ENCODE results near the gene DLX1.

Gene DLX1

DNA sequence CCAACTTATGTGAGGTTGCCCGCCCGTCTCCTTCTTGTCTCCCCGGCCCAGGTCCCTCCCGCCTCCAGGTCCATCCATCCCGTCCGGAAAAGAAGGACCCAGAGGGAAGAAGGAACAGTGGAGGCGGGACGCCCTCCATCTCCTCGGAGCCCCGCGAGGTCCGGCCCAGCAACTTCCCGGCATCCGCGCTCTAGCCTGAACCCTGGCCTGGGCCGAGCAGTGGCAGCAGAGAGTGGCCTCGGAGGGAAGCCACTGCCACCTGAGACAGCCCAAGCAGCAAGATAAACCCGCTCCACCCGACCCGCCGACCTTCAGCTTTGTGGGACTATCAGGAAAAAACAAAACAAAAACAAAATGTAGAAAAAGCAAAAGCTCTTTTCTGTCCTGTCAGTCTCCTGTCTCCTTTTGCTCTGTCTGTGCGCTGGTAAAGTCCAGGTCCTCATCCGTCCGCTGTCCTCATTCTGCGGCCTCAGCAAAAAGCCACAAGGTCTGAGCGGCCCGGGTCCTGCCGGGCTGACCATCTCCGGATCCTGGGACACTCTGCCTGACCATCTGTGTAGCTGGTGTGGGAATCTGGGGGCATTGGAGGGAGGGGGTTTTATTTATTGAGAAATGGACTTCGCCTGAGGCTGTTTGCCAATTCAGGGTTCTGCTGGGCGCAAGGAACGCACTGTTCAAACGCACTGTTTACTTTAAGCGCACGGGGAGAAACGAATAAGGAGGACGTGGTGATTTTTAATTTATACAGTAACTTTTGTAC lies 3.1 kb downstream of the DLX1 start:
- DNase-seq, result no peak

DNA sequence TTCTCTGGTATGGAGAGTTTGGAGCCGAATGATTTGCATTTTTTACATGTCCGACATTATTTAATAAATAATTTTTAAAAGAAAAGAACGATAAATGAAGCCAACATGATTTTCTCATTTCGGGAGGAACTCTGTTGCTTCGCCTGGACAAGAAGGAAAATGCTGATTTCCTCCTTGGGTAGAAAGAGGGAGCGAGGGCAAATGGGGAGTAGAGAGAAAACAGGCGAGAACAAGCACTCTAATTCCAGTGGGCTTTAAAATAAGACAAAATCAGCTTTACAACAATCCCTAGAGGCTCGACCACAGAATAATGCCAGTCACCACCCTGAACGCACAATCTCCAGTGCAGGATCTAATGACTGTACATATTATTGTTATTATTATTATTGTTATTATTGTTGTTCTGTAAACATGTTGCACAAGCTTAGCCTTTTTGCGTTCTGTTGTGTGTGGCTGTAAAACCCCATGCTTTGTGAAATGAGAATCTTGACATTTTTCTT lies 3.7 kb downstream of the DLX1 start:
- DNase-seq, result no peak

DNA sequence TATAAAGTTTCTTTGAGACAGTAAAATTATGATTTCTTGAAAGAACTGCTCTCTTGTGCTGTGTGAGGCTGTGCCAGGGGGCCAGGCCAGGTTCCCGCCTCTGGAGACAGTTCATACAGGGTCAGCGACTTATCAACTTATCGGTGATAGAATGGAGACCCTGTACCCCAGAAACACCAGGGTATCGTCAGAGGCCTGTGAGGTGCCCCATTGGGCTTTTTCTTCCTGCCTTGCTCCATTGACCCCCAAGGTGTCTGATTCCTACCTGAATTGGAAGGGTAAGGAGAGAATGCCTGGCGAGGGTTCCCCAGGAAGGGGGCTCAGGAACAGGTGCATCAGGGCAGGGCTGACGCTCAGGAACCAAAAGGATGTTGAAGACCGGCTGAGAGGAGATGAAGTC lies 4.3 kb downstream of the DLX1 start:
- DNase-seq, result no peak

DNA sequence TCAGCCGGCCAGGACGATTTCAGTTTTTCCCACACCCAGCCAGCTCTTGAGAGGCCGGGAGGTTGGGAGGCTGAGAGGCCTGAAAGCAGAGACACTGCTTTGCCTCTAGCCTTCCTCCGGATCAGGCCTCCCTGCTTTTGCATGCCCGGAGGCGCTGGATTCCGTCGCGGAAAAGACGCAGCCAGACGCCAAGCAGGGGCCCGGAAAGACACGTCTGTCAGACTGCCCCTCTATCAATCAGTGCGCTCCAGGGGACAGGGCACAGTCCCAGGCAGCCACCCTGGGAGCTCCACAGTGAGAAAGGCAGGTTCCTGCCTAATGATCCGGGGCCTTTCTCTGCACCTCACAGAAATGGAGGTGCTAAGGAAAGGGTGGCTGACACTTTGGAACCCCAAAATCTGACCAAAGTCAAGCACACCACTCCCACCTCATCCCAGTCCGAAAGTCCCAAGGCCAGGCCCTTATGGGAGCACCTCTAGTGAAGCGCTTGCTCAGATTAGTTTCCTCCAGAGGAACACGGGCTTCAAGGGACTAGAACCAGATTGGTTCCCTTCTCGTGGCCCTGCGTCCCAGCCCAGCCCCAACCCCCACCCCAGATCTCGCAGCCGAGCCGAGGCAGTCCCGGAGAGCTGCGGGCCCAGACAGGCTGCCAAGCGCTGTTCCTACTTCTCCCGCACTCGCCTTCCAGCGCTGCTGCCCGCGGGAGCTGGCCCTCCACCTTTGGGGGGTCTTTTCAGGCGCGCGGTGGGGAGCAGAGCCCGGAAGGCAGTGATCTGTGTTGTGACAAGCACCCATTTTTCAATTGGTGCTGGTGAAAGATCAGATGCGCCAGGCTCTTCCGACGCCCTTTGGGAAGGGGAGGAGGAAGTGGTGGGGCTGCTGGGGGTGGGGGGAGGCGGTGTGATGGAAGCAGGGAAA lies 5.0 kb downstream of the DLX1 start:
- no peak for DNase-seq

DNA sequence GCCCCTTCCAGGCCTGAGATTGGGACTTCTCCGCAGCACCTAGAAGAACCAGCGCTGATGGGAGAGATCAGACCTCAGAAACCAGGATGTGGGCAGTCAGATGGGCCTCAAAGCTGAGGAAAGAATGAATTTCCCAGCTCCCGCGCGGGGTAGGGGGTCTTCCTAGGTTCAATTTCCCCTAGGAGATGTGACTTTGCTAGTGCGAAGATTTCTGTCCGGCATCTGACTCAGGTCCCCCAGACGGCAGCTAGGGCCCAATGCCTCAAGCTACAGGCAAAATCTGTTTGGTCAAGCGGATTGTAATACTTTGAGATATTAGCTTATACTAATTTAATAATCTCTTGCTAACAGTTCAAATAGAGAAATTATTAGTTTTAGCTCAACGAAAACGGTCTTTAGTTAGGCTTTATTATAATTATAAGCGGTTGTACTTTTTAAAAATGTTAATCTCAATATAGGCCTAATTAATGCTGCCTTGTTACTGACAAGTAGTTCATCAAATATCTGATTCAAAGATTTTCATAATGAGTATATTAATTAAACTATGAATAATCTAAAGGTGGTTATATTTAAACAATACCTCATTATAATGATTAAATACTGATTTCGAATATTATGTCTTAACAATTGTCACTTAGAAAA lies 5.8 kb downstream of the DLX1 start:
- DNase-seq, result no peak

DNA sequence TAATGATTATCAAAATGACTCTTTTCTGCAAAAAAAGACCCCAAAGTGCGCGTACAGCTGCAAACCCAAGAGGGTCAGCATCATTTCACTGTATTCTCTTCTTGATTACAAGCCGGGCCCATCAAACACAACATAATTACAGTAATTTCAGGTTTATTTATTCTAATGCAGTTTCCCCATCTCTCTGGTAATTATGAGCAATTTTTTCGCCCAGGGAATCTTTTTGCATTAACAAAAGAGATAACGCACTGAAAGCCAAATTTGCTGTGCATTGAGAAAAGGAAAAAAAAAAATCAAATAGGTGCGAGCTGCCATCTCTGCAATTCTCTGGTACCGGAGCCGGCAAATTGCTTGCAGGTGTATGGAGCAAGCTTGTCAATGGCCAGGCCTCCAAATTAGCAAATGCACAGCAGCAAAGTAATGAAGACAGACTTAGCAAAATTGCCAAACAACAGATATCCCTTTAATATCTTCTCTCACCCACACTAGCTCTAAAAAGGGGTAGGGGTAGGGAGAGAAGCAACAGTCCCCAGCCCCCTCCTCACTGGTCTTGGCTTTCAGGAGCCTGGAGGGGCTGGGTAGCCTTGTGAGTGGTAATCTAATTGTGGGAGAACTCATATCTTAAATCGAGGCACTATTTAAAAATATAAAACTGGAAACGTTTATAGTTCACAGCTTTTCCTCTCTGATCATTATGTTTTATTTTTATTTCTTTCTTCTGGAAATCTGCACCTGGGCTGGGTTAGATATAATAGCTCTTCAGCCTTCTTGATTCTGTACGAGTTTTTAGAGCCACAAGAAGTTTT lies 6.7 kb downstream of the DLX1 start:
- no peak for DNase-seq

DNA sequence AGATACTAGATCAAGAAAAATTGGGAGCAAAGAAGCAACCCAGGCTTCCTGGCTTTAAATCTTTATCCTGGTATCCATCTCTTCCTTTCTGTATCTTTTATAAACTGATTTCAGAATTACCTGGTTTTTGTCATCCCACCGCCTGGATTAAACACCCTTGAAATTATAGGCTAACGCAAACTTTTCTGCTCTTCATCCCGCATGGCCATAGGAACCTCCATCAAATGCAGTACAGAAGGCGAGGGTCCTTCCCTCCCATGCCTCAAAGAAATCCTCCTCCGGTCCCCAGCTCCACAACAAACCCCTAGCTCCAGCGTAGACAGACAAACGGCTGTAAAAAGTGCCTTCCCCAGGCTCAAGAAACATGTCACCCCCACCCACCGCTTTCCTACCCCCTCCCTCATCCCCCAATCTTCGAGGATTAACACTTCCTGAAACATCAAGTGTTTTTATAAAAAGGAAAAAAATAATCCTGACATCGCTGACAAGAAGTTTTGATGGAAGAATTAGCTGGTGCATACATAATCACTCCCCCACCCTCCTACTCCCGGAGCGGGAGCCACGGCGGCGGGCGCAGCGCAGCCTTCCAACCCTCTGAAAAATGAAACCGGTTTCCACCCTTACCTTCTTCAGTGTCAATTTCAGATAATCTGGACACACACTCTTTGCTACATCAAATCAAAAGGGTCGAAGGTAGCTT lies 7.6 kb downstream of the DLX1 start:
- no peak for DNase-seq

DNA sequence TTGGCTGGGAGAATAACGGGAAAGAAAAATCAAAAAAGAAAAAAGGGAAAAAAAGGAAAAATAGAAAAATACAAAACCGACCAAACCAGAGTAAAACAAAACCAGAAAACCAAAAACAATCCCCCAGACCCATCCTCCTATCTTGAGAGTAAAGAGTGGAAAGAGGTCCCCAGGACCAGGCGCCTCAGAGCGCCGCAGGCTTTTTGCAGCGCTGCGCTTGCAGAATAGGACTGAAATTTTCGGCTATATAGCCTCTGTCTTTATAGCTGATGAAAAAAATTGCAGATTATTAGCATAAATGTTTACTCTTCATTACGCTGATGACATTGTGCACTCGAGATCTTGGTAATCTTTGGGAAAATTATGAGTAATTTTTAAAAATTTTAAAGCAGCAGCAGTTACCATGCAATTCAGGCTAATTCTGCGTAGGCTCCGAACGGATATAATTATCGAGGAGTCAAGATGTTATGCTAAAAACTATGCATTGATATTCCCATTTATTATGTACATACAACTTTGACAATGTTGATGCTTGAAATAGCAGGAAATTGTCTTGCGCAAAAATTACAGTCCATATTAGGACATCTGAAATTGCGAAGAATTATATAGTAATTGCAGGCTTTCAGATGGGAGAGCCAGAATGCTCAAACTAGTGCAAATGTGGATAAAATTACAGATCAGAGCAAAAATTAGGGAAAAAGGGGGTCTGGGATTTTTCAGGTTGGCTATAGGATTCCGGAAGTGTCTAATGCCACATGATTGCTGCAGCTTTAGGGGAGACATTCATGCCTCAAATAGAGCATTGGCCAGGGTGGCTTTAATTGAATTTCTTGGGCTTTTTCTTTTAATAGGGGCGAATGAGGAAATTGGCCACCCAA lies 8.3 kb downstream of the DLX1 start:
- no peak for DNase-seq

DNA sequence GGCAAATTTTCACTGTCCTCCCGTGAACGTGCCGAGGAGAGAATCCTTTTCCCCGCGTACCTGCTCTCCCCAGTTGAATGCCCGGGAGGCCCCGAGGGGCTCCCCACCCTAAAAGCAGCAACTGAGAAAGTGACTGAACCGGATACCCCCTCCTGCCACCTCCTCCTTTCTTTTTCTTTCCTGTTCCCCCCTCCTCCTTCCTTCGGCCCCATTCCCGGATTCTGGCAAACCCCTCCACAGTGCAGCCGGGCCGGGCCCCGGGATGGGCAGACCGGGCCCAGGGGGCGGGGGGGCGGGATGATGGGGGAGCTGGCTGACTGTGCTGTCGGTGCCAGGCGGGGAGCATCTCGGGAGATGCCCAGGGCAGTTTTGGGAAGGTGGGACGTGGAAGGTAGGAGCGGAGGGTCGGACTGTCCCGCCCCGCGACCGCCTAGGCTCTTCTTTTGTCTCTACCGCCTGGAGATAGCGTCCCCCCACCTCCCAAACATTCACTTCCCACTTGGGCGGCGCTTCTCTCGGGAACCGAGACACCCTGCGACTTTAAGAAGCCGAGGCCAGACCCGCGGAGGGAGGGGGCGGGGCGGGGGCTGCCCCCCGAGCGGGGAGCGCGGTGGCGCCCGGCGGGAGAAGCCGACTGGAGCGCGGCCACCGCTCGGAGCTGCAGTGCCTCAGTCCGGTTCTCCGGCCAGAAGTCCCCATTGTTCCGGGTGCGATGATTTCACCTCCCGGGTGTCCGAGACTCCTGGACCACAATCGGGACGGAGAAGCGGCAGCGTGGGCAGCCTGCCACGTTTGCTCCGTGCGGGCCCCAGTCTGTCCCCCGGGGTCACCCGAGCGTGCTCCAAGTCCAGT lies 9.2 kb downstream of the DLX1 start:
- no peak for DNase-seq

DNA sequence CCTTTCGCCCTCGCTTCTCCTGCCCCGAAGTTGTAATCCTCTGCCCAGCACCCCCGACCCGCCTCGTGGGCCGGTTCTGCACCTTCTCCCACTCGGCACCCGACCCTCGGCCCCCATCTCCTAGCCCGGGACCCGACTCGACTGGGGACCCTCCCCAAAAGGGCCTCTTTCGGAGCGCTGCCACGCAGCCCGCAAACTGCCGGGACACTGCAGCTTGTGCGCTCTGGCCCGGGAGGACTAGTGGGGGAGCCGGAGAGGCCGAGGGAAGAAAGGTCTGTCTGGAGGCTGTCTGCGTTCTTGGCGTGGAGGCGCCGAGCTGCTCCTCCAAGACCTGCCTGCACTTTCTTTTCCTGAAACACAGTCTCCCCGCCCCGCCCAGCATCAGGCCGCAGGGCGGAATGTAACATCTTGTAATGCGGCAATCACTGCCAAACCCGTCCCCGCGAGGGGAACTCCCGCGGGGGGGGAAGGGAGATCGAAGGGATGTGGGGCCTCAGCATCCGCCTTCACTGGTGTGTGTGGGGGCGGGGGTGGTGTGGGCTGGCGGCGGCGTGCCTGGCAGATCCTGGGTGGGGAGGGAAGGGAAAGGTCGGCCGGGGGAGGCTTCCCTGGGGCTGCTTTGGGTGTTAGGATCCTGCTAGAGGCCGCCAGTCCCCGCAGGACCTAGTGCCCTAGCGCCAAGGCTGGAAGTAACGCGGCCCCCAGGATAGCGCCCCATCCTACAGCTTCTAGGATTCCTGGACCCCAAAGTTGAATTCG lies 10.0 kb downstream of the DLX1 start:
- DNase-seq, result peak; percentile 67

DNA sequence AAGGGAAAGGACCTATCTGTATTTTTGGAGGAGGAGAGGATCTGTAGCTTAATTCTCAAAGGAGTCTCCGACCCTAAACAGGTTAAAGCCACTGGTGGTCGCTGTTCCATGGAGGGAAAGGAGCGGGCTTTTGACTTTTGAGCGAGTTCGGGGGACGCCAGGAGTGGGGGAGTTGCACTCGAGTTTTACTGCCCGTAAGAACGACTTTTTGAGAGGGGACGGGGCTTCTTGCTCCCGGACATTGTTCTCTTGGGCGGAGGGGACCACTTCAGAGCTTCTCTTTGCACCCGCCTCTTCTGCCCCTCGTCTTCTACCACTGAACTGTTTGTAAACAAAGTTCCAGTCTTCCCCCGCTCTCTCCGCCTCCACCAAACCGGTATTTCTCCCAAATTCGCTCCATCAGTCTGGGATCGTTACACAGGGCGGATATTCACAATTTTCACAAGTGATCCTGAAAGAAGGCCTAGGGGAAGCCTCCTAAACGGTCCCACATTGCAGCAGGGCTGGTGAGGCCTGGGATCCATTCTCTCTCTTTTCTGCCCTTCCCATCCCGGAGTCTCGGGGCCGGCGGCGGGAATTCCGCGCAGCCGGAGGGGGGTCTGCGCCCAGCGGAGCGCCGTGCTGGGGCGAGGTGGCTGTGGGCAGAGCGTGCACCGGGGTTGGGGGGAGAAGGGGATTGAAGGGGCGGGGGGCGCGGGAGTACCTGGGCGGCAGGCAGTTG lies 10.8 kb downstream of the DLX1 start:
- DNase-seq, result no peak

DNA sequence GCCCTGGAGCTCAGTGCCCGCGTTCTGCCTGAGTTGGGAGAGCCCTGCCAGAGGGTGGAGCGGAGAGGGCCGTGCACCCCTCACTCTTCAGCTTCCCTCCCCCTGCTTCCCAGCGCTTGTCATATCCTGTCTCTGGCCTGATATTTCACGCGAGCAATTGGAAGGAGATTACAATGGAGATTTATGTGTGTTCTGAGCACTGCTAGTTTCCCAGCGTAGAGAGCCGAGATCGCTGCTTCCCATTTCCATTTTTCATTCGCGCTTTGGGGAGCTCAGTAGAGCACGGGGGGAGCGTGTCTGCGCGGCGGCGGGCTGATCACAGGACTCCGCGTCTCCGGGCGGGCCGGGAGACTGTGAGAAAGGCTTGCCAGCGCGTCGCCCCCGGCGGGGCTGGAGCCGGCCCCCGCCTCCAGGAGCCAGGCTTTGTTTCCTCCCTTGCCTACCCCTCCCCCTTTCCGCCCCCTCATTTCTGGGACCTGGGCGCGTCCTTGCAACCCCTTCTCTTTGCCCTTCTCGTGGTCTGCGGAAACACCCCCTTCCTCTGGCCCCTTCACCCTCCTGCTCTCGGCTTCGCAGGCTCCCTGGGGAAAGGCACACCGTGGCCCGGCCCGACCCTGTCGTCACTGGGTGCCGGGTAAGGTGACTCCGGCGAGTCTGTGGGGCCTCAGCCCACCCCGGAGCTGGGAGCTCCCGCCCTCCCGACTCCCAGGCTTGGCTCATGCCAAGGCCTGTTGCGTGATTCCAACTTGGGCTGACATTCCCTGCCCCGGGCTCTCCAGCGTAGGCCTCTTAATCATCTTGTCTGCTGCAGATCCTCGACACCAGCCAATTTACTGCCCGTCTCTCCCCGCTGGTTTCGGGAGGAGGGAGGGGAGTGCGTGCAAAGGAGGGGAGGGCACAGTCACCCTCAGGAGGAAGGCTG lies 11.6 kb downstream of the DLX1 start:
- peak; percentile 54 for DNase-seq

DNA sequence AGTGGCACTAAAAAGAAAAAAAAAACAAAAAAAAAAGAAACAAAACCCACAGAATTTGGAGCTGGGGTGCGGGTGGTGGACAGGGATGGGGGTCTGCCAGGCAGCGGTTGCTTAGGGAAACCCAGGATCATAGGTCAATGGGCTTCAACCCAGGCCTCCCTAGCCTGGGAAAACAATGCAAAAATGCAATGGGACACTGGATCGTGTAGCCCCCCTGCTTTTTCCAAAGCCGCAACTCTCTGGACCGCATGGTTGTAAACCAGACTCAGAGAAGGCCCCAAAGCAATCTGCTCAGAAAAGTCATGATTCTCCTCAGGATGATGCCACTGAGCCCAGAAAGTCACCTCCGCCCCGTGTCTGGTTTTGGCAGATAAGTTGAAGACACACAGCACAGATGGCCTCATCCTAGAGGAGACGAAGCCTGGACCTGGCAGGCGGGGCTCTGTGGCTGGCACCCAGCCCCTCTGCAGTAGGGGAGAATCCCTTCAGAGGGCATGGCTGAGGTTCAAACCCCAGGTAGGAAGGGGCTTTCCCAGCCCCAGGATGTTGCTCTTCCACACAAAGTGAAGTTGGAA lies 12.3 kb downstream of the DLX1 start:
- no peak for DNase-seq

DNA sequence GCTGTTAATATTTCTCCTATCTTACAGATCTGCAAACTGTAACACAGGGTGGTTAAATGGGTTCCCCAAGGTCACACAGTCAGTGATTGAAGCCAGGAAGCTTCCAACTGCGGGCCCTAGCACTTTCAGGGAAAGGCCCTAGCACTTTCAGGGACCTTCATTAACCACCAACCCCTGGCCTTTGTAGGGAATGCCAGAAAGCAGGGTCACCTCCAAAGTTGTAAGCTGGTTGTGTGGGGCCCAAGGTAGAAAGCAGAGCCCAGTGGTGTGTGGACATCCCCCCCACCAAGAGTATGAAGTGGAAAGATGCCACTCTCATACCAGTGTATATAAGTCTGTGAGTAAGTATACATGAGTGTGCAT lies 13.0 kb downstream of the DLX1 start:
- DNase-seq, result no peak

DNA sequence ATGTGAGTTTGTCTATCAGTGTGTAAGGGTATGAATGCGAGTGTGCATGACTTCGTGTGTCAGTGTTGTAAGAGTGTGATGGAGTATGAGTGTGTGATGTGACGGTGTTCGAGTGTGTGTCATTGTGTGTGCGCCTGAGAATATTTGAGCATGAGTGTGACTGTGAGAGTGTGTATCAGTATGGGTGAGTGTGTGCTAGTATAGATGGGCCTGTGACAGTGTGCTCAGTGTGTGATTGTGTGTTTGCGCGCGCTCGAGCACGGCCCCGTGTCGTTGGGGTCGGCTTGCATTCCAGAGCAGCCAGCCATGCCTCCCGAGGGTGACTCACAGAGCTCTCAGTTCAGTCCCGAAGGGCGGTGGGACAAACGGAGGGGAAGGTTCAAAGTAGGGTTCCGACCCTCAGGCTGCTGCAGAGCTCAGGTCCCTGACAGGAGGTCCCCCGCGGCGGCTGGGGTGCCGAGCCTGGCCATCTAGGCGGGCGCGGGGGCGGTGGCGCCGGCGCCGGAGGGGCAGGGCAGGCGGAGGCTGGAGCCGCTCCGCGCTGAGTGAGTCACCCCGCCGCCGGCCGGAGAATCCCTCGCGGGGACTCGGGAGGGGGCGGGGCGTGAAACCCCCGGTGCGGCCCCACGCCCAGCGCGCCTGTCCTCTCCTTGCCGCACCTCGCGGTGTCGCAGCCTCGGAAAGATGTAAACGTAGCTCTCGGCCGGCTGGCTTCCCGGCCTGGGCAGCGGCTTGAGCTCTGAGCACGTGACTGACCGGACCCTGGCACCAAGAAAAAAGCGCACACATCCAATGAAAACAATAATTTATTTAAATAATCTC lies 13.6 kb downstream of the DLX1 start:
- DNase-seq, result peak; percentile 56

DNA sequence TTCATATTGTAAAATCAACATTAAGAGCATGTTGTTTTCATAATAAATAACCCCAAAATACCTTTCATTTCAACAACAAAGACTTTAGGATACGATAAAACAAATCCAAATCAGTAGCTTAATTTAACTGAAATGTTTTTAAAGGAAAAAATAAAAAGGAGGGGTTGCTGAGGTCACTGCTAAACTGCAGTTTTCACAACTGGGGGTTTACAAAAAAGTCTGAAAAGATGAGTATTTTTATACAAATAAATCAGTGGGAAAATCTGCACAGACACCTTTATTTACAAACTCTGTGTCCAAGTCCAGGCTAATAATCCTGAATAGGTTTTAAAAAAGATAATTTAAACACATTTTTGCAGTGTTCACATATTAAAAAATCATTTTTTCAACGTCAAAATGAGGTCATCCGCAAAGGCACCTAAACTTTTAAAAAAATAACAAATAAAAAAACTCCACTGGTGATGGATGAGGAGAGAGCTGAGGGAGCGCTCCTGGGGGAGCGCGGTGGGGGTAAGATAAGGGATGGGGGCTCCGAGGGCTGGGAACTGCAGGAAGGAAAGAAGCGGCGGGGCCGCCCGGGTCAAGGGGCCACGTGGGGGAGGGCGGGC lies 14.3 kb downstream of the DLX1 start:
- no peak for DNase-seq
